GM12875 (cell line): ENCODE results near the gene ANO4.

ENCODE experiments used
- H3K4me3 ChIP-seq: one replicate; pipeline ENCODE4 v1.5.1; 2011; ENCODE audit warnings: low read depth, low read length, control low read depth
- TF ChIP-seq, protein P1 (sequence below): IDR thresholded peaks from 2 replicates; pipeline ENCODE4 v1.5.1; 2011; ENCODE audit warnings: low read depth, mild to moderate bottlenecking, control low read depth, inconsistent platforms, low read length, moderate library complexity, borderline replicate concordance; ENCODE audit not compliant: insufficient read depth

Gene ANO4

DNA sequence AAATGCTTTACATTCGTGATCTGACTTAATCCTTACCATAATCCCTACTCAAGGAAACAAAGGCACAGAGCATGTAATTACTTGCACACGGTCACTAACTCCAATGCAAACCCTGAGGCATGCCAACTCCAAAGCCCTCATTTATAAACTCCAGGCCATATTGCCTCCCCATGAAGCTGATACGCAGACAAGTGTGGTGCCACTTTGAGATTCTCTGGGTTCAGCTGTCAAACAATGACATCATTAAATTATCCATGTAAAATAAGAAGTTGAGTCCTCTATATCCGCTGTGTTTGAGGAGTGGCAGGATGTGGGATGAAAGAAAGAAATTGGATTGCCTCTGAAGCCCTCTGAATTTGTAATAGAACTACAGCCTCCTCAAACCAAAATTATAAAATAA lies 62.8 kb downstream of the ANO4 start:
- TF ChIP-seq, protein P1, sequence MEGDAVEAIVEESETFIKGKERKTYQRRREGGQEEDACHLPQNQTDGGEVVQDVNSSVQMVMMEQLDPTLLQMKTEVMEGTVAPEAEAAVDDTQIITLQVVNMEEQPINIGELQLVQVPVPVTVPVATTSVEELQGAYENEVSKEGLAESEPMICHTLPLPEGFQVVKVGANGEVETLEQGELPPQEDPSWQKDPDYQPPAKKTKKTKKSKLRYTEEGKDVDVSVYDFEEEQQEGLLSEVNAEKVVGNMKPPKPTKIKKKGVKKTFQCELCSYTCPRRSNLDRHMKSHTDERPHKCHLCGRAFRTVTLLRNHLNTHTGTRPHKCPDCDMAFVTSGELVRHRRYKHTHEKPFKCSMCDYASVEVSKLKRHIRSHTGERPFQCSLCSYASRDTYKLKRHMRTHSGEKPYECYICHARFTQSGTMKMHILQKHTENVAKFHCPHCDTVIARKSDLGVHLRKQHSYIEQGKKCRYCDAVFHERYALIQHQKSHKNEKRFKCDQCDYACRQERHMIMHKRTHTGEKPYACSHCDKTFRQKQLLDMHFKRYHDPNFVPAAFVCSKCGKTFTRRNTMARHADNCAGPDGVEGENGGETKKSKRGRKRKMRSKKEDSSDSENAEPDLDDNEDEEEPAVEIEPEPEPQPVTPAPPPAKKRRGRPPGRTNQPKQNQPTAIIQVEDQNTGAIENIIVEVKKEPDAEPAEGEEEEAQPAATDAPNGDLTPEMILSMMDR, result no peak
- H3K4me3 ChIP-seq, result no peak overlapping the region

DNA sequence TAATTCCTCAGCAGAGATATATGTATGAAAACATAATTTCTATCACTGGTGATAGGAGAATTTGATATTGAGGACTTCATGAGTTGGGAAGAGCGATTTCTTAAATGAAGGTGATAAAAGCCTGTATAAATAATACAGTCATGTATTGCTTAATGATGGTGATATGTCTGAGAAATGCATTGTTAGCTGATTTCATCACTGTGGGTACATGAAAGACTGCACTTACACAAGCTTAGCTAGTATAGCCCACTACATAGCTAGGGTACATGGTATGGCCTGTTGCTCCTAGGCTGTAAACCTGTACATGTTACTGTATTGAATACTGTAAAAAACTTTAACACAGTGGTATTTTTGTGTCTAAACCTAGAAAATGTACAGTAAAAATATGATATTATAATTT lies 63.4 kb downstream of the ANO4 start:
- H3K4me3 ChIP-seq, result no peak overlapping the region
- TF ChIP-seq, protein P1, result no peak

DNA sequence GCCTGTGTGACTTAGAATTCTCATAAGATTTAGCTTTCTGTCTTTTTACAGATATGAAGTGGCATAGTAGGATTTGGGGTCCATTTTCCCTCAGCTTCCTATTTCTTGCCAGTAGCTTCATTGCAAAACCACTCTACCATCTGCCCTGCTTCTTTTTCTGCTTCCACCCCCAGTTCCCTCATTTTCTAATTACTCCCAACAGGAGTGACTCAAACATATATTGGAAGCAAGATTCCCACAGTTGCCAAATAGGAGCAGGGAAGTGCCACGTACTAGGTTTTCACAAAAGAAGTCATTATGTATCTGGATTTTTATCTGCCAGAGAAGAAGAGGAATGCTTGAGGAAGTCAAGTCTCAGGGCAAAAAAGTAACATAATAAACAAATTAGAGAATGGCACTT lies 64.1 kb downstream of the ANO4 start:
- H3K4me3 ChIP-seq, result no peak overlapping the region
- TF ChIP-seq, protein P1, result no peak

DNA sequence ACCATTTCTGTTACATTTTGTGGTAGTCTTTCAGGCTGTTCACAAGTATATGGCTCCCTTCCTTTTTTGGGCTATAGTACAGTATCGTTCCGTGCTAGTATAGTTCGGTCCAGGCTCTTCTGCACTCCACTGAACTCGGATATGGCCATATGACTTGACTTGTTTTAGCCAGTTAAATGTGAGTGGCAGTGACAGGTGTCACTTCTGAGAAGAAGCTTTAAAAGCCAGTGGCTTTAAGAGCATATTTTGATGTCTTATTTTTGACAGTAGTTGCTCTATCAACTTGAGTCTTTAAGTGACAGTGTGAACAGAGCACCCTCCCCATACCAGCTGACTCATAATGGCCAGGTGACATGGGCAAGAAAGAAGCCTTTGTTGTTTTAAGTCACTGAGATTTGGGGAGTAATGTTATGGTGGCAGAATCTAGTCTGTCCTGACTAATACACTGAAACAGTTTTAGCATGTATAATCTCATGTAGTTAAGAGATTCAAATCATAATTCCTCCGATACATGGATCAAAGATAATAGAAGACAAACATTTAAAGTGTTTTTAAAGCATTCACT lies 64.6 kb downstream of the ANO4 start:
- no peak overlapping the region for H3K4me3 ChIP-seq
- TF ChIP-seq, protein P1, result no peak

DNA sequence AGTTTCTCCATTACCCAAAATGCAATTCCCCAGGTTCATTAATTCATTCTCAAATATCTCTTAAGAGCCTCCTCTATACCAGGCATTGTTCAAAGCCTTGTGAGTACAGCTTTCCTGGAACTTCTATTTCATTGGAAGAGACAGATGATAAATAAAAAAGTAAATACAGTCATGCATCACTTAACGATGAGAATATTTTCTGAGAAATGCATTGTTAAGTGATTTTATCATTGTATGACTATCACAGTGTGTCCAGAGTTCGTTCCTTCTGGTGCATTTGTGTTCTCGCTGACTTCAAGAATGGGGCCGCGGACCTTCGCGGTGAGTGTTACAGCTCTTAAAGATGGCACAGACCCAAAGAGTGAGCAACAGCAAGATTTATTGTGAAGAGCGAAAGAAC lies 66.0 kb downstream of the ANO4 start:
- TF ChIP-seq, protein P1, result no peak
- no peak overlapping the region for H3K4me3 ChIP-seq

DNA sequence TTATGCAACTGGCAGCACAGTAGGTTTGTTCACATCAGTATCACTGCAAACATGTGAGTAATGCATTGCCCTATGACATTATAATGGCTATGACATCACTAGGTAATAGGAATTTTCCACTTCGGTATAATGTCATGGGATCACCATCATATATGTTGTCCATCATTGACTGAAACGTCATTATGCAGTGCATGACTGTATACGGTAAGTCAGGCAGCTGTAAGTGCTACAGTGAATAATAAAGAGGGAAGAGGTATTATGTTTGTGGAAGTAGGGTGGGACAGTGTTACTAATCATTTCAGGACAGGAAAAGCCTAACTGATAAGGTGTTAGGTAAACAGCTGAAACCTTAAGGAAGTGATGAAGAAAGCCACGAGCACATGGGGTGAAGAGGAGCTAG lies 68.1 kb downstream of the ANO4 start:
- TF ChIP-seq, protein P1, result no peak
- no peak overlapping the region for H3K4me3 ChIP-seq

DNA sequence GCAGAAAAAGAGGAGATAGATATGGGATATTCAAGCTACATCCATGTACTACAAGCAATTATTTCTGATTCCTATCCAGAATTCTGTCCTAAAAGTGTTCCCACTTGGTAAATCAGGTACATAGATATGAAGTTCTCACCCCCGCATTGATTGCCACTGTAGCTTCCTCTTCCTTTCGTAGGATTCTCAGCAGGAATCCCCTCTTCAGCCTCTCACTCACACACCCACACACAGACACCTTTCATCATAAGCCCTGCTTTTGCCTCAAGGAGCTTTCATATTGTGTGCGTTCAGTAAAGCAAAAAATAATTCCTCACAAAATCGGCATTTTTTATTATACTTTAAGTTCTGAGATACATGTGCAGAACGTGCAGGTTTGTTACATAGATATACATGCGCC lies 69.8 kb downstream of the ANO4 start:
- H3K4me3 ChIP-seq, result no peak overlapping the region
- TF ChIP-seq, protein P1, result no peak
